Activated T-helper 1 cell treated with Interleukin-2 at 50 U/mL for 16 hours (primary cell): Measurements from ENCODE around the gene STXBP6.
"Not testable (repeated sequence)": the region's sequence is repeated elsewhere in the genome, so short reads cannot be mapped to it uniquely, and the experiment has no call there.

Source experiments
- DNase-seq: peaks from one replicate; pipeline ENCODE4 v3.0.0-alpha.2; 2020; ENCODE audit warnings: low read depth

Gene STXBP6

GRCh38 chr14:24954037-24954699 is 95.8 kb downstream of the STXBP6 start:
- DNase-seq = no peak

GRCh38 chr14:24952851-24953666 is 96.9 kb downstream of the STXBP6 start:
- DNase-seq = no peak

DNA sequence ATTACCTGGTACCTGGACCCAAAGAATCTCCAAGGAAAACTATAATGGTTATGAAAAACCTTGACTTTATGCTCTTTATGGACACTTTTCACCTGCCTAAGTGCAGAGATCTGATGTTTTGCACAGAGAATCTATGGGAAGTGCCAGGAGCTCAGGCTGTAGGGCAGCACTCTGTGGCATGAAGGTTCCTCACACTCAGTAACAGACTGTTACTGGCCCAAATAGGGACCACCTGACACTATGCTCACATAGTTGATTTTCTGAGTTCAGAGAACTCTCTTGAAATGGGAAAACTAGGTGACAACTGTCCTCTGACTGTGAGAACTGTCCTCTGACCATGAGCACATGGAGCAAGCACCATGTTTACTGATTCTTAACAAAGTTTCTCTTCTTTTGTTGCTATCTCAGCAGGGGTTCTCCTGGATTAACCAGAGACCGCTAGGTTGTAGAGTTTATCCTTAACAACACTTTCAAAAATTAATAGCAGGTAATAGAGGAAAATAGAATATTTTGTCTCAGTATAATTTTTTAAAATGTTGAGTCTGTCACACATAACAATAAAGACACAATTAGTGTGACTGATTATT is 101.6 kb downstream of the STXBP6 start:
- no peak for DNase-seq

GRCh38 chr14:24947131-24947530 is 102.8 kb downstream of the STXBP6 start:
- DNase-seq = no peak

- DNase-seq = no peak
Measured at GRCh38 chr14:24944800-24945199, 105.1 kb downstream of the STXBP6 start.

DNA sequence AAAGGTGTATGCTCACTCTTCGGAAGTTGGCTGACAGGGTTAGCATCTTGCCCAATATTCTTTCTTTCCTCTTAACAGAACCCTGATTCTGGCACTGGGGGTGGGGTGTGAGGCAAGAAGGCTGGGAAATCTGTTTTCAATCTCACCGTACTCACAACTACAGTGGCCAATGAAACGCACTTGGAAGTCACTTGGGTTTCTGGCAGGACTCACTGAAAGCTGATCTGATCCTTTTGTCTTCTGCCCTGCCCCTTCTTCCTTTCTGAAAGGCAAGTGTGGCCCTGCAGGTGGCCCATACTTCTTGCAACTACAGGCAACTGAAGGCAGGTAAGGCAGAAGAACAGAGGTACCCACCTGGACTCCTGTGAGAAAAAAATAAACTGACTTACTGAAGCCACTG is 106.9 kb downstream of the STXBP6 start:
- no peak for DNase-seq

DNA sequence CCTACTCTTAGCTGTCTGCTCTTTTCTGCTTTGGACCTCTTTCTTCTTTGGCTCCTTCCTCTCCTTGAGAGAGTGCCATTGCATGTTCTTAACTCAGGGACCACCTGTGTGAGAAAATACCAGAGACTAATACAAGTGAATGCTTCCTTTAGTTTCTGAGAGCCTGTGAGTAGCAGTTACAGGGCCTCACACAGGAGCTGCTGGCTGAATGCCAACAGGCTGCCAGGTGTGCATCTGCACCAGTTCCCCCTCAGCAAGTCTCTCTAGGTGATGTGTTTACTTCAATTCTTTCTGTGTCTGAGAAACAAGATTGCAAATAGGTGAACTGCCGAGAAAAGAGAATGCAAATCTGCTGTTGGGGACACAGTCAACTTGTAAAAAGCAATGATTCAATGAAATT is 108.2 kb downstream of the STXBP6 start:
- DNase-seq = no peak

DNA sequence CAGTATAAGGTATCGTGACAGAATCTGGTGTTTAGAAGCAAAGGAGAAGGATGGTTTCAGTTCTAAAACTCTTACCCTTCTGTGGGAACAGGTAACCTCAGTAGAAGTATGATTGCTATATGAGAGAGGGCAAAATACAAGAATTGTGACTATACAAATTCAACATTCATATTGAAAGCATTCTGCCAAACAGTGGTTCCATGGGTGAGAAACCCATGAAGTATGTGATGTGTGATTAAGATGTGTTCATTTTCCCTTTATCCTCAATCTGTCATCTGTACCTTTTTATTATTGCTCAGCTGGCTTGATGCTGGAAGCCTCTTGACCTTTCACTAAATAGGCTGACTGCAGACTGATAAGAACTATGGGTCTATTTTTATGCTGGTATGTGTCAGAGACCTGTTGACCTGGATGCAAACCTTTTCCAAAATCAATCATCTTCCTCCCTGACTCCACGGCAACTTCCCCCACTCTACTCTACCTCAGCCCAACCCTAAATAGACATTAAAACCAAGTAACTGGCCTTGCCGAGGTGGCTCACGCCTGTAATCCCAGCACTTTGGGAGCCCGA is 109.6 kb downstream of the STXBP6 start:
- no peak for DNase-seq

DNA sequence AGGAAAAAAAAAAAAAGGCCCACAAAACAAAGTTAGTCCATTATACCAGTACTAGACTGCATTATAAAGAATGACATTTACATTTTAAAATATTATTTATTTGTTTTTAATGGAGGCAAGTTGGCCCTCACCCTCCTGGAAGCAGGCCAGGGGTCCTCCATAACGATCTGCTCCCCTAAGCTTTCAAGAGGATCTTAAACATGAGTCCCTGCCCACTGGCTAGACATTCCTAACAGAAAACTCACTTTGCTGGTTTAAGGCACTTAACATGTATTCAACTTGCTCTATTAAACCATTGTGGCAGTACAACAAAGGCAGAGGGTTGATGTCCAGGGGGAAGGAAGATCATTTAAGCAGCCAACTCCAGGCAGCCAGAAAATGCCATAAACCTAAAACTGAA is 111.4 kb downstream of the STXBP6 start:
- DNase-seq = no peak

DNA sequence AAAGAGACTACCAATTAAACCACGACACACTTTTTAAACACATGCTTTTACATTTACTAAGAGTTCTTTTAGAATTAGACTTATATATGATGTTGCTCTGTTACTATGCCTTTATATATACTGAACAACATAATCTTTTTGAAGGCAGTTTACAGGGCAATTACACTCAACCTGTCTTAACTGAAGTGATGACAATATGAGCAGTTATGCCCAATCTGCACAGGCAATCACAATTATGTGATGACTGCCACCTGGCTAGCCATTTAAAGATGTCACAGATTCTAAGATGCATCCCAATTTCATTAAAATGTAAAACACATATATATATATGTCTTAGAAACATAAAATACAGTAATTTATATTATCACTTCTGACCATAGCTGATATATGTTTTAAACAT is 112.6 kb downstream of the STXBP6 start:
- DNase-seq = no peak

DNA sequence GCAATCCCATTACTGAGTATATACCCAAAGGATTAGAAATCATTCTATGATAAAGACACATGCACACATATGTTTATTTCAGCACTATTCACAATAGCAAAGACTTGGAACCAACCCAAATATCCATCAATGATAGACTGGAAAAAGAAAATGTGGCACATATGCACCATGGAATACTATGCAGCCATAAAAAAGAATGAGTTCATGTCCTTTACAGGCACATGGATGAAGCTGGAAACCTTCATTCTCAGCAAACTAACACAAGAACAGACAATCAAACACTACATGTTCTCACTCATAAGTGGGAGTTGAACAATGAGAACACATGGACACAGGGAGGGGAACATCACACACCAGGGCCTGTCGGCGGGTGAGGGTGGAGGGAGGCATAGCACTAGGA is 113.2 kb downstream of the STXBP6 start:
- not testable (repeated sequence) for DNase-seq

DNA sequence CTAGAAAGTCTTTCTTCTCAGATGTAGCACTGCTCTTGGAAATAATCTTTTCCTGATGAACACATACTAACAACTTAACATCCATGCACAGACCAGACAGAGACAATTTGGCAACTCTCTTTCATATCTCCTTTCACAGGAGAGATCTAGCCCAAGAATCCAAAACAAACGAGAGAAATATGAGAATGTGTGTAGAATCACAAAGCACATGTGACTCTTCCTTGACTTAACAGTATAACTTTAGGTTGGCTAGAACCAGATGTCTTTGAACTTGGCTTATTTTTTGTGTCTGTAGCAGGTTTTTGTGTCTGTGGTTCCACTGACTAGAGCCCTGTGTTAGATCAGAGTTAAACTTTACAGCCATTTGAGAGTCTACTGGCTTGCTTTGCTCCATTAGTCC is 114.2 kb downstream of the STXBP6 start:
- DNase-seq = no peak

DNA sequence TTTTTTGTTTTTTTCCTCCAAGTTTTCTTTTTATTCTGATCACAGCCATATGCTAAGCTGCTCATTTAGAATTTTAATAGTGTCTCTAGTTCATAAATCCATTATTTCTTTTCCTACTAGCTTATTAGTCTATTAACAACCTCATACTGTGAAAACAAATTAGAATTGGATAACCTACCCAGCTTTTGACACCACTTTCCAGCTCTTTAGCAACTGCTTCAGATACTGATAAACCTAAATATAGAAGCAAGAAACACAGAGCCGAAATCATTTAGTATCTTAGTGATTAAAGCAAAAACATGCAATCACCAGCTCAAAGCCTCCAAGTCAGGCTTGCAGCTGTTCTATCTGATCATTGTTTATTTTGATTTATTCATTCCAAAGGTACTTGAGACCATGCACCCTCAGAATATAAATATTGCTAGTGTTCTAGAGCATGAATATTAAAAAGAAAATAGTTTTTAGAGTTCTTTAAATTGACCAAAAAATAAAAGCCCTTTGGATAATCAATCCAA is 121.5 kb downstream of the STXBP6 start:
- no peak for DNase-seq

GRCh38 chr14:24927809-24928208 is 122.1 kb downstream of the STXBP6 start:
- DNase-seq = no peak

GRCh38 chr14:24925771-24926374 is 124.1 kb downstream of the STXBP6 start:
- no peak for DNase-seq

- DNase-seq = no peak
Measured at GRCh38 chr14:24924544-24924943, 125.4 kb downstream of the STXBP6 start.

DNA sequence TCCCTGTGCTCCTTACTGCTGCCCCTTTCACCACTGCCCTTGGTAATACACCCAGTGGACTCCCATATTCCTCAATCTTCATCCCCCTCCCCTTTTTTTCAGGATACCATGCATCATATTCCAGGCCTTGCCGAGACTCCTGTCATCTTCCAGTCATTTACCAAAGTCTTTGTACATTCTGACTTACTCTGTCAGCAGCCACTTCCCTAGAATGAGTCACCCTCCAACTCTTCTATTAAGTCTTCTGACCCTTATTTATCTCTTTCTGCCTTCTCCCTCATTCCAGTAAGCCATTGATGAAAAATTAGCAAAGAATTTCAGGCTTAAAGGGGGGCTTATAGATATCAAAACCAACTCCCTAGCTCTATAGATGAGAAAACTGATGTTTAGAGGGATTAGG is 128.0 kb downstream of the STXBP6 start:
- DNase-seq = no peak

GRCh38 chr14:24920265-24921075 is 129.5 kb downstream of the STXBP6 start:
- DNase-seq = no peak

DNA sequence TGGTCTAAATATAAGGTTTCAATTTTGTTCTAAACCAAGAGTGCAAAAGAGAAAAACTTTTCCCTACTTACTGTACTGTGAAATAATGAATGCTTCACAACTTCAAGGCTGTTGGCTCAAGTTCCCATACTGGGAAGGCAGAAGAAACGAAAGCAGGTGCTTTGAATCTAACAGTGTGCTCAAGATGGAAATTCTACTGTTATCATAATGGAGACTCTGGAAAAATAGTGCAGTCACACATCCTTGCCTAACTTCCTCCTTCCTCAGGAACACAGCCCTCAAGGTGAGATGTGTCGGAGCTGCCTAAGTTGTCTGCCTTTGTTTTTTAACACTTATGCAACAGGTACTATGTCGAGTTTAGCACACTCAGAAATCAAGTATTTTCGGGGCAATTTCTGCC is 131.1 kb downstream of the STXBP6 start:
- no peak for DNase-seq

DNA sequence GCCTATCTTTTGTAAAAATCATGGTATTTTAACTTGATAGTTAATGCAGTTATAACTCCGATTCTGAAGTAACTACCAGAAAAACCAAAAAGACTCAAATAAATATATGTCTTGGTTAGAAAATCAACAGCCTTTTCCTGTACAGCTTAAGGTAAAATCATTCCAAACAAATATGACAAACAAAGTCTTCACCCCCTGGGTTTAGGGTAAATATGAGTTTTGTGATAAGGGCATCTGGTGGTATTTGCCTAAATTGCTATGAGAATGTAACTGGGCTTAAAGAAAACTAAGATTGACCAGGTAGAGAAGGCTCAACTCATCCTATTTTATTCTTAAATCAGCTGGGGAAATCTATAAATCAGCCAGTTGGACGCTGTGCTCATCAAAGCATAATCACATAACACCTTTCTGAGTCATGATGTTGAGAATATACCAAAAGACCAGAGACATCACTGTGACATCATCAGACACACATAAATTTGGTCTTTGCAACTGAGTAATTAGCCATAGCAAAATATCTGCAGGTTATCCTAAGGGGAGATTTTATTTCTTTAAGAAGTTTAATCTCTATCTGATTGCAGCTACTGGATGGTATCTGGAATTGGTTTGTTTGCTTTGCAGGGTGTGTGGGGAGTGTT is 133.9 kb downstream of the STXBP6 start:
- no peak for DNase-seq

DNA sequence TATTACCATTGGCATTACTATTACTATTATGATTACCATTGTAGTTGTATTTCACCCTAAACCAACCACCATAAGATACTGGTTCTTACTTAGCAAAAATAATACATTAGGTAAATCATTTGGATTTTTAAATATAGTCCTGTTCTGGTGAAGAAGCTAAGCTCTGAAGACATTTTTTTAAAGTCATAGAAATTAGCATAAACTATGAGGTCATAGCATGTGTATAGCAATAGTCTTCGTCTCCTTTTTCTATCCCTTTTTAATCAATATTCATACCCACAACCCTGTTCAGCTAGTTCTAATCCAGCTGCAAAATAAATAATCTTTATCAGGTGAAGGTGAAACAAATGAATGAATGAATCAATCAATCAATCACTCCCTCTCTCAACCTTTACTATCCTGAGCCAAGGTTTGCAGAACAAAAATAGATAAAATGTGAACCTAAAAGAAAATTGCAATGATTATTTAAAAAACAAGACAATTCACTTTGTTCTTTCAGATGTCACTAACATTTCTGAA is 134.5 kb downstream of the STXBP6 start:
- no peak for DNase-seq
